HG03558 (cell line): ENCODE measurements around the gene NRM.

Experiments used
- ATAC-seq: cut with Tn5 transposase; IDR thresholded peaks from one replicate; pipeline ENCODE4 v1.9.1; 2021; ENCODE audit warnings: moderate number of reproducible peaks; ENCODE audit not compliant: unreplicated experiment; ENCODE audit errors: extremely low read depth

NRM gene

DNA sequence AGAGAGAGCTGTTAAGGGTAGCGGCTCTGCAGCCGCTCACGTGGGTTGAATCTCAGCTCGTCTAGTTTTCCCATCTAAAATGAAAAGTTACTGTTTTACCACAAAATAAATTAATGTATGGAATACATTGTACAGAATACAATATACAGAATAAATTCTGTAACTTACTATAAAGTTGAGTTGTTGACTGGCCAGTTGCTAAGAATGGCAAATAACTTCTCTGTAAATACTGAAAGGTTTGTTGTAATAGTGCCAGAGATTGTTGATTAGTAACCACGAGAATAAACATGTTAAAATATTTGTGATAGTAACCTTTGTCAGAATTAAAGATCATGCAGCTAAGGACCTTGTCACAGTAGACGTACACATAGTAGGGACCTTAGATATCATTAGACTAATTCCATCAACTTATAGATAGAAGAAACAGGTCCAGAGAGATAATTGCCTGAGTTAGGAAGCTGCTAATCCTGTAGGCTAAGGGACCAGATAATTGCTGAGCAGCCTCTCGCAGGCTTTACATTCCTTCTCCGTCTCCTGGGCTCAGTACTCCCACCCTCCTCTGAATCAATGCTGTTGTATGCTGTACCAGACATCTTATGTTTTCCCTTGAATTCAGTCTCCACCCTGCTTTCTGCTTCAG, 544 bp upstream of the NRM start:
- ATAC-seq: no peak

GRCh38 chr6:30689985-30690384, 799 bp downstream of the NRM start:
- no peak for ATAC-seq

DNA sequence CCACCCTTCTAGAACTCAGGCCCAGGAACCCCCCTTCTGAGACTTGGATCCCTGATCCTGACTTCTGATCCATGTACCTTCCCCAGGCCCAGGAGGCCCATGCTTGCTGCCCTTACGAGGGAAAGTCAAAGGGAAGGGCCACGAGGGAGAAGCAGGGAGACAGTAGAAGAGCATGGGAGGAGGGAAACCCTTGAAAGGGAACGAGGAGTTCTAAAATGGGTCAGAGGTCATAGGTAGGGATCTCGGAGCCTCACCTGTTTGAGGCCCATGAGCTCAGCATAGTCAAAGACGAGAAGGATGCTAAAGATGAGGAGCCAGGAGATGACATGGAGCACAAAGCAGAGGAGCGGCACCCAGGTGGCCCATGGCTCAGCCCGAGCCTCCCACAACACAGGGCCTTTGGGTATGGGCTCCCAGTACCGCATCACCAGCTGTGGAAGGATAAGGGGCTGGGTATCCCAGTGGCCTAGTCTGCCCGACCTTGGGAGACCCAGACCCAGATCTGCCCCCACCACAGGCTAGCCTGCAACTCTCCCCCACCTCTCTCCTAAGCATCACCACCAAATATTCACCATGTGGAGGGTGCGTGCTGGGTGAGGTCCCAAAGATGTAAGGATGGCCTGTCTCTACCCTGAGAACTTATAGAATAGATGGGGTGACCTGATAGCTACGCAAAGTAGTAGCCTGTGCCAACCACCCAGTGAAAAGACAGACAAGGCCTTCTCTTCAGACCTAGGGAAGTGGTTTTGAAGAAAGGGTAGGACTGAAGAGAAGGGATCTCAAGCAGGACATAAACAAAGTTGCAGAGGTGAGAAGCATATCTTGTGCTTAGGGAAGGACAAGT, 1.5 kb downstream of the NRM start:
- no peak for ATAC-seq

GRCh38 chr6:30688569-30688968, 2.2 kb downstream of the NRM start:
- no peak for ATAC-seq

DNA sequence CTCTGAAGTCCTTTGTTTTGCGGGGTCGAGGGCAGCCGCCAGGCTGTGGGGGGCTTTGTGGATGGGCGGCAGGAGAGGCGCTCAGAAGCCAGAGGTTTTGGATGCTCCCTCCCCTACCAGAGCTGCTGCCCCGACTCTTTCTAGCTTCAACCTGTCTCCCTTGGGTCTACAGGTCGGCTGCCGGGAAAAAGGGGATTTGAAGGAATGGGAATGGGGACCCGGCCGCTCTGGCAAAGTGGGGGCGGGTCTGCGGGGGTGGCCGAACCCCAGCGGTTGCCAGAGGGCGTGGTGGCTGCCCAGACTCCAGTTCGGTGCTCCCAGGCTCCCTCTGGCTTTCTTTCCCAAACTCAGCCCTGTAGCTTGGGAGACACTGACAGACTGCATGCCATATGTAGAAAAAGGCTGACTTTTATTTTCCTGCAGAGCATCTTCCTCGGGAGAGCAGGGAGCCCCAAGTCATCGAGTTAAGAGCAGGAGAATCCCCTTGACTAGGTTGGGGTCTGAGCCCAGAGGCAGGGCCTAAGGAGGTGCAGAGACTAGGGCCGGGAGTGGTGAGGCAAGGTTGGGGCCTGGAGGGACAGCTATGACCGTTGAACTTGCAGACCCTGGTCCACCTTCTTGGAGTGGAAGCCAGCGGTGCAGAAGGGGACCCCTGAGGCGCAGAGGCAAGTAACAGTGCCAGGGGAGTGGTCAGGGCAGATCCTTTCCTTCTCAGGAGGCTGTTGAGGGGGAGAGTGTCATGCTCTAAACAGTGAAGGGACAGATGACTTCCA, 2.9 kb downstream of the NRM start:
- no peak for ATAC-seq

DNA sequence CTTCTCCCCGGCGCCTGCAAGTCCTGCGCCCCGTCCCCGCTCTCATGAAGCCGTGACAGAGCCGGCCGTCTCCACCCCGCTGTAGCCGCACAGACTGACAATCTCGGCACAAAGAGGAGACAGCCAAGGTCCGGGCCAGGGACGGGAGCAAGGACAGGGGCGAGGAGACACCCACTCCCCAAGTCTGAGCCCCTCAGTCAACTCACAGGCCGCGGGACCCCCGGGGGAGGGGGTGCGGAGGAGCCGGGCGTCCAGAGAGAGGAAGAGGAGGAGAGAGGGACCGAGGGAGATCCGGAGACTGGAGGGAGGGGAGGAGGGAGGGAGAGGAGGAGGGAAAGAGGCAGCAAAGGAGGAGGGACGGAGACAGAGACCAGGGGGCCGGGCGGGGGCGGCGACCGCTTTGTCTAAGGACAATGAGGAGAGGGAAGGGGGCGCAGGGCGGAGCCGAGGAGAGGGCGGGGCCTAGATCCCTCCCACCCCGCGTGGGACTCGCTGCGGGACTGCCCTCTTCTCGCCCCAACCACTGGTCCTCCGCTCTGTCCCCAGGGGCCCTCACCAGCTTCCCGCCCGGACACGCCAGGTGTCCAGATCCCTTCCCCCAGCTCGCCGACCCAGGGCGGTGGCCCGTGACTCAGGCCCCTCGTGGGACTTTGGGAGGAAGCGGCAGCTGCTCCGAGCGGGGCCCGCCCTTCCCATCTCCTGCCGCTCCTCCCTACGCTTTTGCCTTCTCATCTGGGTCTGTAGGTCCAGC, 3.7 kb downstream of the NRM start:
- ATAC-seq: no peak

DNA sequence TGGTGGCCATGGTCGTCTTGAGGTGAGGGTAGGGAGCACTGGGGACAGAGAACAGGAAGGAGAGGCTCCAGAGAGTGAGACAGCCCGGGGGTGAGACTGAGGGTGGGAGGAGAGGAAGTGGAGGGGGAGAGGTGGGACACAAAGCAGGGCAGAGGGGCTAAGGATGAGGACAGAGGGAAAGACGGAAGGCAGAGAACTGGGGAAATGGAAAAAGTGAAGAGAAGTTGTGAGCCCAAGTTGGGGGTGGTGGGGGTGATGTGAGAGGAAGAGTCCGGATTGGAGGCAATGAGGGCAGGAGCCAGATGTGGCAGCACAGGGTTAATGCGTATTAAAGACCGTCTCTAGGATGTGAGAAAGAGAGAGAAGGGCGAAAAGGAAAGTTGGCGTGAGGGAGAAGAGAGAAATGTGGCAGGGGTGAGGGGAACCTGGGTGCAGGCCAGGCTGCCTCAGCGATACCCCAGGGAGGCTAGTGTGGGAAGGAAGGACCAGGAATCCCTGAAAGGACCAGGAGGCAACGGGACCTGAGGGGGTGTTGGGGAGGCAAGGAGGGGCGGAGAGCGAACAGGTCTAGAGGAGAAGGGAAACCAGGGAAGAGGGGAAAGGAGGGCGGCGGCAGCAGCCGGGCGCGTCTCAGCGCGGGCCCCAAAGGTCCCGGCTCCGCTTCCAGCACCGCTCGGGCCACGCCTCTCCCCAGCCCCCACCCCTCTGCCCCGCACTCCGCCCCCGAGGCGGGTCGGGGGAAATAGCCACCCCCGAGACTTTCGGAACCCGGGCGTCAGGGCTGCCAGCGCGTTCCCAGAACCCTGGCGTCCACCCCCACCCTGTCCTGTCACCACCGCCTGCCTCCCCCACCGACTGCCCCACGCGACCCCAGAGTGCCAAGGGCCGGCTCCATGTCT, 4.5 kb downstream of the NRM start, which contains the start of gene PPP1R18:
Gene PPP1R18, minus strand, starts transcription at position 637 of the 899 bp plus-strand sequence. Its CDS starts 627 bp downstream, at position 10.
- ATAC-seq: no peak

GRCh38 chr6:30685157-30686008, 5.4 kb downstream of the NRM start:
- no peak for ATAC-seq

DNA sequence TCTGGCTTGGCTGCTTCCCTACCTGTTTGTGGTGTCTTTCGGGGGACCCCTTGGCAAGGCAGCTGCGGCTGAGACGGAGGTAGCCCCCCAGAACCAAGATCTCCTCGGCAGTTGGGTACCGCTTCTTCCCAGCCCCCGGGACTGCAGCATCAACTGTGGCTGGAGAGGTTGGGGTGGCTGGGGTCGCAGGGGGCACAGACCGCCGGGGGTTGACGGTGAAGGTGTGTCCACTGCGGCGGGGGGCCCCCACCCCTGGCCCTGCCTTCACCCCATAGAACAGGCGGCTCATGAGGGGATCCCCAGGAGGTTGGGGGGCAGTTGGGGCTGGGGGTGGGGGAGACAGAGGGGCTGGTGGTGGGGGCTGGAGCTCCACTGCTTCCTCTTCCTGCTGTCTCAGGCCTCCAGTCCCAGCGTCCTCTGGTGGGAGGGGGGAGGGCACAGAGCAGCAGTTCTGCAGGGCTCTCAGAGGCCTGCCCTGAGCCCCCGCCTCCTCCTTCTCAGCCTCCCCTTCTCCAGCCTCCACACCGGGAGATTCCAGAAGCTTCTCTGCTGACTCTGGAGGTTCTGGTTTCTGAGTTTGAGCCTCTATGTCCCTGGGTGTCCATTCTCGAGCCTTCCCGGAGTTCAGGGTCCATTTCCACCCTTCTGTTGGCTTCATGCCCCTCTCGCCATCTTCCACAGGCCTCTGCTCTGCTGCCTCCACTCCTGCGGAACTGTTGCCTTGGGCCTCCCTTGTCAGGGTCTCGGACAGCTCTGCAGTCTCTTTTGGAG, 6.2 kb downstream of the NRM start:
- ATAC-seq: no peak

DNA sequence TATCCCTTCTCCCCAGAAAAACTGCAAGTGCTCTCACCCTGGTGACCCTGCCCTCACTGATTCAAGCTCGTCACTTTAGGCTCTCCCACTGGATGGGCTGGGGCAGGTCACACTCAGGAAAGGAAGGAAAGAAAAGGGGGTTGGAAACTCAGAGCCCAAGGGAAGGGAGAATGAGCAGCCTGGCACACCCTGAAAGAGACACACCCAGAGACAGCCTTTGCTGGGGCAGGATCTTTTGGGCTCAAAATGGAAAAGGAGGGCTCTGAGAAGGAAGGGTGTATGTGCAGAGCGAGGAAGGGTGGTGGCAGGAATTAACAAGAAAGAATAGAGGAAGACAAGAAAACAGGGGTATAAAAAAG, 6.8 kb downstream of the NRM start:
- no peak for ATAC-seq

DNA sequence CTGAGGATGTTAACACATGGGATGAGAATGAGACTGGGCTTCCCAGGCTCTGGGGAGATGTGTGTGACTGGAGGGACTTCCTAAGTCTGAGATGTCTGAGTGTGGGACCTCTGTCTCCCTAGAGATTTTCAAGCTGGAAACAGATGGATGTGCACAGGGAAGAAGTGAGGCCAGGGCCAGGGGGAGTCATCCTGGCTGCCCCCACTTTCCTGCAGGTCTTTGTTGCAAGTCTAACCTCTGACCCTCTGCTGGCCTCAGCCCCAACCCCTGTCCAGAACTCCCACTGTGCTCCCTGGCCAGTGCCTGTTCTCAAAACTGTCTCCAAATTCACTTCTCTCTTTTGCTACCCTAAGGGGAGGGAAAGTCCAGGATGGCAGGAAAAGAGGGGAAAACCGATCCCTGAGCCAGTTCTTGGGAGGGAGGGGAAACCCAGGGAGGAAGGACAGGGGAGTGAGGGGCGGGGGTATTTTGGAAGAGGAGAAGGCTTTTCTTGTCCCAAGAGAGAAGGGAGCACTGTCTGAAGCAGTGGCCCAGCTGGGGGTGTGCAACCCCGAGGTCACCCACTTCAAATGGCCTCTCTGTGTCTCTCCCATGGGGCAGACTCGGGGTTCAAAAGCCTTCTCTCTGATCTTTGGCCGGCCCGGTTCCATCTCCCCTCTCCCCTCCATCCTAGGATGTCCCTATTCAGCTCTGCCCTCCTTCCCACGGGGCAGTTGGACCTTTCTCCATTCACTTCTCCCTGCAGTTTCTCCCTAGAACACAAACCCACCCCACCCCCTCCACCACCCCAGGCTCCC, 7.4 kb downstream of the NRM start:
- ATAC-seq: no peak

- no peak for ATAC-seq
Observed at GRCh38 chr6:30682143-30683117, 8.4 kb downstream of the NRM start.

DNA sequence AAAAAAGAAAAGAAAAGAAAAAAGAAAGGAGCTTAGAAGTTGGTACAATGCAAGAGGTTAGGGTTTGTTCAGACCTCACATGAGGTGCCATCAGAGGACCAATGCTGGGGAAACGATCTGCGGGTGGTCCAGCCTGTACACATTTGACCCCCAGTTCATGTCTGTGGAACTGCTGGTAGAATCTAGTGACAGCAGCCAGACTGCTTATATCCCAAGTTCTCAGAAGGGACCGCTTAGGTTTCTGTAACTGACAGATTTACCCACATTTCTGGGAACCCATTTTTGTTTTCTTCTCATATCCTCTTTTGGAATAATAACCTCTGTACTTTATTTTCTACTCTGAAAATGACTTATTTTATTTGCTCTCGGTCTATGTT, 9.0 kb downstream of the NRM start:
- no peak for ATAC-seq

DNA sequence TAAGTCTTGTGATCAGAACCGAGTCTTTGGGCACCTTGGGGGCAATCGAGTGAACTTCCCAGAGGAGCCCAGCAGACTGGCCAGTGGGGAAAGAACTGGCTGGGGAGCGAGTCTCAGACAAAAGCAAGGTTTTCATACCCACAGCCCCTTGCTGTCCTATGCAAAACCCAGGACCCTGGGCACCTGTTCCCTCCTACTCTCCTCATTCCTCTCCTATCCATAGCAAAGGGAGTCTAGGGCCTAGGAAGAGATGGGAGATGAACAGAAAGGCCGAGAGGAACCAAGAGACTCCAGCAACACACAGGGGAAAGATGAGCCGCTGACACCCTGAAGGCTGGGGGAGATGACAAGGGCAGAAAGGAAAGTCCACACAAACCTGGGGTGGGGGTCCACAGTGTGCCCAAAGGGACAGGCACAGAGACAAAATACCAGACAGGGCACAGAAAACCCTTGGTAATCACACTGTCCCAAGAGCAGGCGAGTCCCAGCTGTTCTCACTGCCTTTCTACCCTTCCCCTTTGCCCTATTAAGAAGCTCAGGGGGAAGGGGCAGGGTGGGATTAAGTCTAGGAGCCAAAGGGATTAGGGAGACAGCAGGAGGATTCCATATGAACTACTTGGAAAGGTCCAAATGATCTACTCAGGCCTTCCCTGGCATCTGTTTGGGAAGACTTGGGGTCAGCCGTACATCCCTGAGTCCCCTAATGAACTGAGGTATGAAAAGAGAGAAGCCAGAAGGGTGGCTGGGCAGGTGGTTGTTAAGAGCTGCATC, 10.8 kb downstream of the NRM start:
- no peak for ATAC-seq
